OCI-LY7 (cell line): ENCODE measurements around the gene ASB2.

ENCODE experiments used
- EZH2phosphoT487 ChIP-seq: fragments of 200-600 bp; sonication (generic); IDR thresholded peaks from 2 replicates; pipeline ENCODE4 v1.6.1; 2018; ENCODE audit warnings: low read depth, borderline replicate concordance, mild to moderate bottlenecking, mixed run types, antibody characterized with exemption, low read length, moderate library complexity, mixed read lengths
- TF ChIP-seq, protein P1 (sequence below): fragments of 200-600 bp; sonication (generic); conservative IDR thresholded peaks from 2 replicates; pipeline ENCODE4 v1.5.1; 2014; ENCODE audit warnings: mild to moderate bottlenecking, antibody characterized with exemption, low read length, moderate library complexity, mixed read lengths

DNA sequence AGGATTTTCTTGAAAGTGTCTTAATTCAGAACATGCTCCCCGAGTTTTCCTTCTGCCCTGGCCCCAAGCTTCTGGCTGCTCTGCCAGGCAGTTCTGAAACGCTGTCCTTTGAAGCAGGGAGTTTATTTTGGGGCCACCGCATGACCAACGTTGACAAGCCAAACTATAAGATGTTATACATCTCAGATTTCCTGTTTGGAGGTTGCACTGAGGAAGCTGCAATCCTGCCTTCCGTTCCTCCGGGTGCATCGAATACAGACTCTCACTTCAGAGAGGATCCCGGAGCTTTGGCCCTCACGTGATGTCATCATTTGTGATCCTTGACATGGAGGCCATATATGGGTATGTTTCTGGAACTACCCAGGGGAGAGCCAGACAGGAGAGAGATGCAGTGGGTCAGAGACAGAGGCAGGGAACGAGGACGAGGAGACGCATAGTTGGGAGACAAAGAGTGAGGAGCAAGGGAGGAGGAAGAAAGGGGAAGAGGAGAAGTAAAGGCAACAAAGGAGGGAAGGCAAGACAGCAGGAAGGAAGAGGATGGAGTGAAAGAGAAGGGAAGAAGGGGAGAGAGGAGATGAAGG lies at the start of gene ASB2:
- TF ChIP-seq, protein P1, sequence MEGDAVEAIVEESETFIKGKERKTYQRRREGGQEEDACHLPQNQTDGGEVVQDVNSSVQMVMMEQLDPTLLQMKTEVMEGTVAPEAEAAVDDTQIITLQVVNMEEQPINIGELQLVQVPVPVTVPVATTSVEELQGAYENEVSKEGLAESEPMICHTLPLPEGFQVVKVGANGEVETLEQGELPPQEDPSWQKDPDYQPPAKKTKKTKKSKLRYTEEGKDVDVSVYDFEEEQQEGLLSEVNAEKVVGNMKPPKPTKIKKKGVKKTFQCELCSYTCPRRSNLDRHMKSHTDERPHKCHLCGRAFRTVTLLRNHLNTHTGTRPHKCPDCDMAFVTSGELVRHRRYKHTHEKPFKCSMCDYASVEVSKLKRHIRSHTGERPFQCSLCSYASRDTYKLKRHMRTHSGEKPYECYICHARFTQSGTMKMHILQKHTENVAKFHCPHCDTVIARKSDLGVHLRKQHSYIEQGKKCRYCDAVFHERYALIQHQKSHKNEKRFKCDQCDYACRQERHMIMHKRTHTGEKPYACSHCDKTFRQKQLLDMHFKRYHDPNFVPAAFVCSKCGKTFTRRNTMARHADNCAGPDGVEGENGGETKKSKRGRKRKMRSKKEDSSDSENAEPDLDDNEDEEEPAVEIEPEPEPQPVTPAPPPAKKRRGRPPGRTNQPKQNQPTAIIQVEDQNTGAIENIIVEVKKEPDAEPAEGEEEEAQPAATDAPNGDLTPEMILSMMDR, result no peak
- no peak for TF ChIP-seq EZH2phosphoT487
